SK-N-MC (cell line): Measurements from ENCODE around the gene CYB5R4.
"Not testable (repeated sequence)": the region's sequence is repeated elsewhere in the genome, so short reads cannot be mapped to it uniquely, and the experiment has no call there.

Source experiments
- DNase-seq: peaks from one replicate; pipeline ENCODE4 v3.0.0-alpha.2; 2011; ENCODE audit warnings: low read depth, low spot score
- H3K27ac ChIP-seq: fragments of 200-600 bp; sonication (generic); 2 replicates; pipeline ENCODE4 v1.5.1; 2016; ENCODE audit warnings: mixed run types
- H3K36me3 ChIP-seq: fragments of 200-600 bp; sonication (generic); 2 replicates; pipeline ENCODE4 v1.6.1; 2017; ENCODE audit warnings: antibody characterized with exemption, low read length, mixed read lengths; ENCODE audit not compliant: insufficient read depth
- H3K4me3 ChIP-seq: fragments of 200-600 bp; sonication (generic); 2 replicates; pipeline ENCODE4 v1.5.1; 2016
- H3K9ac ChIP-seq: fragments of 200-600 bp; sonication (generic); 2 replicates; pipeline ENCODE4 v1.8.0; 2017; ENCODE audit warnings: mixed run types, mixed read lengths; ENCODE audit not compliant: insufficient read length
- H3K9me3 ChIP-seq: fragments of 200-600 bp; sonication (generic); 2 replicates; pipeline ENCODE4 v1.6.1; 2017; ENCODE audit warnings: low read depth, mild to moderate bottlenecking, antibody characterized with exemption, low read length, moderate library complexity, mixed read lengths
- EZH2 ChIP-seq: fragments of 200-600 bp; sonication (generic); IDR thresholded peaks from one replicate; pipeline ENCODE4 v1.6.1; 2017; ENCODE audit warnings: antibody characterized with exemption
- FOXP2 ChIP-seq: optimal IDR thresholded peaks from 2 replicates; pipeline ENCODE3; 2011; ENCODE audit warnings: mild to moderate bottlenecking, moderate library complexity; ENCODE audit not compliant: insufficient read depth; ENCODE audit errors: extremely low read length, control extremely low read depth
- POLR2AphosphoS5 ChIP-seq: IDR thresholded peaks from 2 replicates; pipeline ENCODE4 v1.6.1; 2012; ENCODE audit warnings: mild to moderate bottlenecking, low read depth, low read length, borderline replicate concordance

Gene CYB5R4

DNA sequence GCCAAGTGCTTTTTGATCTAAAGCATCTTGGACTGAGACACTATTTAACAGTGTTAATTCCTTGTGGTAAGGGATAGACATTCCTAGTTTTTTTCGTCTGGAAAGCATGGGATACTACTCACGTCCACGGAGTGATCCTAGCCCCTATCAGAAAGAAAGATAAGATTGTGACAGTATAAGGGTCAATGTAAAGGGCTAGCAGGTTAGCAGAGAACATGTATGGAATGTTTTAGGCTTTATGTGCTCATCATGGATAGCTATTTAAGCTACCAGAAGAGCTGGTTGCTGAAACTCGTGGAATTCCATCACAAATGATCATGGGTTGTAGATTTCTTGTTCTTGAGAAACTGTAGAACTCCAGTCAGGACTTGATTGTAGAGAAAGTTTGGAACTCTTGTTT lies 32.1 kb downstream of the CYB5R4 start:
- Histone ChIP-seq H3K9ac (no peak overlapping the region), H3K36me3 (no peaks in the 10 kb centered on the region), H3K4me3 (no peak overlapping the region), H3K9me3 (no peaks in the 10 kb centered on the region), H3K27ac (no peak overlapping the region)
- no peak for DNase-seq
- TF ChIP-seq POLR2AphosphoS5 (no peak), EZH2 (no peak), FOXP2 (no peak)

DNA sequence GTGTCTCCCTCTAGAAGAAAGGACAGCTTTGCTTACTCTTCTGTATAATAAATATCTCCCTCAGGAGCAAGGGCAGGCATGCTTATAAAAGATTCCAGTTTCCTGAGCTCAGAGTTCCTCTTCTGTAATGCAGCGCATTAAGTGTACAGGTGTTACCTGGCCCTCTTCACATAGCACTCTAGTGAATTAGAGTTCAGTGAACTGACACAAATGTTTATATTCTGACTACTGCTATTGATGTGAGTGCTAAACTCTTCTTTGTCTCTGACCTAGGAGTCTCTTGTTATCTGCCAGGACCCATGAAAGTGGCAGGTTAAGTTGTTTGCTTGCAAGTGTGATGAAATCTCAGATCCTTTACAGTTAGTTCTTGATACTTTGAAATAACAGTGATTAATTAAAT lies 33.5 kb downstream of the CYB5R4 start:
- DNase-seq = no peak
- Histone ChIP-seq H3K27ac (no peak overlapping the region), H3K4me3 (no peak overlapping the region), H3K9ac (no peak overlapping the region), H3K9me3 (no peaks in the 10 kb centered on the region), H3K36me3 (no peaks in the 10 kb centered on the region)
- TF ChIP-seq EZH2 (no peak), FOXP2 (no peak), POLR2AphosphoS5 (no peak)

DNA sequence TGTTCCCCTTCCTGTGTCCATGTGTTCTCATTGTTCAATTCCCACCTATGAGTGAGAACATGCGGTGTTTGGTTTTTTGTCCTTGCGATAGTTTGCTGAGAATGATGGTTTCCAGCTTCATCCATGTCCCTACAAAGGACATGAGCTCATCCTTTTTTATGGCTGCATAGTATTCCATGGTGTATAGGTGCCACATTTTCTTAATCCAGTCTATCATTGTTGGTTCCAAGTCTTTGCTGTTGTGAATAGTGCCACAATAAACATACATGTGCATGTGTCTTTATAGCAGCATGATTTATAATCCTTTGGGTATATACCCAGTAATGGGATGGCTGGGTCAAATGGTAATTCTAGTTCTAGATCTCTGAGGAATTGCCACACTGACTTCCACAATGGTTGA lies 37.6 kb downstream of the CYB5R4 start:
- DNase-seq, H3K36me3 ChIP-seq, H3K27ac ChIP-seq, H3K9me3 ChIP-seq, H3K4me3 ChIP-seq, H3K9ac ChIP-seq: not testable (repeated sequence)

DNA sequence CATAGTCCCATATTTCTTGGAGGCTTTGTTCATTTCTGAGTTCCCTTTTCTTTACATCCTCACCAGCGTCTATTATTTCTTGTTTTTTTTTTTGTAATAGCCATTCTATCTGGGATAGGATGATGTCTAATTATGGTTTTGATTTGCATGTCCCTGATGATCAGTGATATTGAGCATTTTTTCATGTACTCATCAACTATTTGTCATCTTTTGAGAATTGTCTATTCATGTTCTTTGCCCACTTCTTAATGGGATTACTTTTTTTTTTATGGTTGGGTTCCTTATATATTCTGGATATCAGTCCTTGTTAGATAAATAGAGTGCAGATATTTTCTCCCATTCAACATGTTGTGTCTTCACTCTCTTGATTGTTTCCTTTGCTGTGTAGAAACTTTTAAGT lies 42.1 kb downstream of the CYB5R4 start:
- no peak for DNase-seq
- H3K36me3 ChIP-seq = no peaks in the 10 kb centered on the region
- H3K9ac ChIP-seq = no peak overlapping the region
- no peak for TF ChIP-seq FOXP2
- TF ChIP-seq POLR2AphosphoS5 = no peak
- no peak for TF ChIP-seq EZH2
- H3K4me3 ChIP-seq = no peak overlapping the region
- no peaks in the 10 kb centered on the region; the same call in 1 of the 2 replicates for H3K9me3 ChIP-seq
- H3K27ac ChIP-seq = no peak overlapping the region

DNA sequence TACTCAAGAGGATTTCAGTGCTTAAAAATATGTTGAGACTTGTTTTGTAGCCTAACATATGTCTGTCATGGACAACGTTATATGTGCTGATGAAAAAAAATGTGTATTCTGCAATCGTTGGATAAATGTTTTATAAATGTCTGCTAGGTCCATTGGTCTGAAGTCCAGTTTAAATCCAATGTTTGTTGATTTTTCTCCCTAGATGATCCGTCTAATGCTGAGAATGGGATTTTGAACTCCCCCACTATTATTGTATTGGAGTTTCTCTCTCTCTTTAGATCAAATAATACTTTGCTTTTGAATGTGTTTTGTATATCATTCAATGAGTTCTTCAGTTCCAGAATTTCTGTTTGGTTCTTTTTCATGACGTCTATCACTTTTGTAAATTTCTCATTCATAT lies 44.9 kb downstream of the CYB5R4 start:
- no peak for DNase-seq
- no peak overlapping the region for H3K27ac ChIP-seq
- TF ChIP-seq EZH2 (no peak), FOXP2 (no peak), POLR2AphosphoS5 (no peak)
- no peaks in the 10 kb centered on the region; the same call in 1 of the 2 replicates for H3K9me3 ChIP-seq
- no peaks in the 10 kb centered on the region for H3K36me3 ChIP-seq
- H3K4me3 ChIP-seq = no peak overlapping the region
- H3K9ac ChIP-seq = no peak overlapping the region

DNA sequence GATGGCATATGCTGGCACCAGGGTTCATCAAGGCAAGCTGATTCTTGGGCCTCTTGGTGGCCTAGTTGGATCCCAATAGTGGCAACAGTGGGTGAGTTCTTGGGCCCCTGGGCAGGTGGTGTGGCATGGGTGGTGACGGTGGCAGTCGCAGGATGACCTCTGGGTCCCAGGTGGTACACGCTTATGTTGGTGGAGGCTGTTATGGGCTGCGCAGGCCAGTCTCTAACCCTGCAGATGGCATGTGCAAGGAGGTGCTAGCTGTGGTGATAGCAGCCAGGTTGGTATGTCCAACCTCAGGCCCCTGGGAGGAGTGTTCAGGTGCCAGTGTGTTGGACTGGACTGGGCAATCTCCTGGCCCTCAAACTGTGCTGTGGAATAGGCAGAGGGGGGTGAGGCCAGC lies 46.2 kb downstream of the CYB5R4 start:
- no peak overlapping the region for H3K27ac ChIP-seq

DNA sequence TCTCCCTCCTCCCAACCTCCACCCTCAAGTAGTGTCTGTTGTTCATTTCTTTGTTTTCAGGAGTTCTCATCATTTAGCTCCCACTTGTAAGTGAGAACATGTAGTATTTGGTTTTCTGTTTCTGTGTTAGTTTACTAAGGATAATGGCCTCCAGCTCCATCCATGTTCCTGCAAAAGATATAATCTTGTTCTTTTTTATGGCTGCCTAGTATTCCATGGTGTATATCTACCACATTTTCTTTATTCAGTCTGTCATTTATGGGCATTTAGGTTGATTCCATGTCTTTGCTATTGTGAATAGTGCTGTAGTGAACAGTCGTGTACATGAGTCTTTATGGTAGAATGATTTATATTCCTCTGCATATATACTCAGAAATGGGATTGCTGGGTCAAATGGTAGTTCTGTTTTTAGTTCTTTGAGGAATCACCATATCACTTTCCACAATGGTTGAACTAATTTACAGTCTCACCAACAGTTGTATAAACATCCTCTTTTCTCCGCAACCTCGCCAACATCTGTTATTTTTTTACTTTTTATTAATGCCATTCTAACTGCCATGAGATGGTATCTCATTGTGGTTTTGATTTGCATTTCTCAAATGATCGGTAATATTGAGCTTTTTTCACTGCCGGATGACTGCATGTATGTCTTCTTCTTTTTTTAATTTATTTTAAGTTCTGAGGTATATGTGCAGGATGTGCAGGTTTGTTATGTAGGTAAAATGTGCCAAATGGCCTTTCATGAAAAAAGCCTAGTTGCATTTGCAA lies 48.3 kb downstream of the CYB5R4 start:
- not testable (repeated sequence) for DNase-seq, H3K4me3 ChIP-seq, H3K9me3 ChIP-seq, H3K9ac ChIP-seq, H3K36me3 ChIP-seq, H3K27ac ChIP-seq

More for the DNA sequence above, 46.2 kb downstream of the CYB5R4 start:
- TF ChIP-seq FOXP2 (no peak), POLR2AphosphoS5 (no peak), EZH2 (no peak)
- H3K9ac ChIP-seq = no peak overlapping the region
- H3K36me3 ChIP-seq = no peaks in the 10 kb centered on the region
- no peaks in the 10 kb centered on the region; the same call in 1 of the 2 replicates for H3K9me3 ChIP-seq
- DNase-seq = no peak
- H3K4me3 ChIP-seq = no peak overlapping the region

DNA sequence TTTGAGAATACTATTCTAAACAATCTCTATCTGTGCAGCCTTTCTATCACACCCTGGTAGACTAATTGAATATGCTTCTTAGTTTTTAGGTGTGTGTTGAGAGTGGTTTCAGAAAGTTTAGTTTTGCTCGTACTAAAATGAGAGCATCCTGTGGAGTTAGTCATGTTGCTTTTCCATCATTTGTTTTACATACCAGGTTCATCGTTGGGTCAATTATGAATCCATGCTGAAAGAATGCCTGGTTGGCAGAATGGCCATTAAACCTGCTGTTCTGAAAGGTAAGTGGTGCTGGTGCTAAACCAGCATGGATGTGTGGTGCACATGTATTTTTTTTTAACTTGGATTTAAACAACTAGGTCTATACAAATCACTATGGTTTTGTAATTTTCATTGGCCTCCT lies 49.3 kb downstream of the CYB5R4 start:
- H3K4me3 ChIP-seq = no peak overlapping the region
- H3K9ac ChIP-seq = no peak overlapping the region
- TF ChIP-seq POLR2AphosphoS5 = no peak
- no peaks in the 10 kb centered on the region; the same call in 1 of the 2 replicates for H3K9me3 ChIP-seq
- no peak overlapping the region for H3K27ac ChIP-seq
- DNase-seq = no peak
- no peaks in the 10 kb centered on the region for H3K36me3 ChIP-seq

DNA sequence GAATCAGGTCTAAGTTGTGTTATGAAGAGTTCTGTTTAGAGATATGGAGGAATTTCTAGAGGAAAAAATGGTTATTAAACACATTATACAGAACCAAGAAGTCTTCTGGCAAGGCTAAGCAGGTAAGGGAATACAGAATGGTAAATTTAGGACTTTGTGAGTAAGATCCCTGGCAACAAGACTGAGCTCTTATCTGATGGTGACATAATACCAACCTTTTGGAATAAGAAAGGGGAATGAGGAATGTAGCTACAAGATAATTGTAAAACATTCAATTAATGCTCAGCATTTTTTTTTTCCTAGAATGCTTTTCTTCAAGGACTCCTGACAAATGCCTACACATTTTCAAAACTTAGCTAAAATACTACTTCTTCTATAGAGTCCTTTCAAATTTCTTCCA lies 51.8 kb downstream of the CYB5R4 start:
- TF ChIP-seq EZH2 = no peak
- no peak for TF ChIP-seq FOXP2
- no peak for TF ChIP-seq POLR2AphosphoS5
- Histone ChIP-seq H3K36me3 (no peaks in the 10 kb centered on the region), H3K27ac (no peak overlapping the region), H3K4me3 (no peak overlapping the region), H3K9ac (no peak overlapping the region), H3K9me3 (no peaks in the 10 kb centered on the region)
- no peak for DNase-seq
